HepG2 (cell line): ENCODE measurements around the gene PPP2R2C. TPM values are rescaled to one million over a fixed set of nuclear protein-coding genes. Genes with fewer than 3 reads are reported as not detected.

Experiments used
- ATAC-seq: fragments of 200-7000 bp; cut with Tn5 transposase; 3 replicates; pipeline ENCODE4 v1.9.1; 2020; ENCODE audit warnings: mild to moderate bottlenecking, moderate library complexity
- BruUV-seq: library from RNA; stranded (reverse); fragments of 400-500 nt; replicated peaks from 2 replicates; lab custom pipeline; 2021; lab: Mats Ljungman, UMichigan
- CTCF ChIA-PET: fragments of 300-600 bp; formaldehyde crosslinking; extraction: SDS; loops from one replicate; lab custom pipeline; 2021; ENCODE audit warnings: low total read pairs, inconsistent platforms, low intra/inter-chr PET ratio; lab: Yijun Ruan, JAX
- POLR2A ChIA-PET: fragments of 350-600 bp; sonication (Branson Sonifier 250); formaldehyde crosslinking; loops from one replicate; lab custom pipeline; 2020; ENCODE audit warnings: antibody characterized with exemption, inconsistent platforms; lab: Yijun Ruan, JAX
- DNase-seq: peaks from one replicate; pipeline ENCODE4 v3.0.0-alpha.2; 2015; ENCODE audit warnings: low spot score
- FAIRE-seq: peaks from 3 replicates; lab custom pipeline; 2011; peaks lifted over from hg19 to GRCh38; lab: Jason Lieb, UNC
- H2AFZ ChIP-seq: one replicate; pipeline ENCODE4 v1.6.1; 2011; ENCODE audit warnings: low read length, inconsistent platforms
- H3K27ac ChIP-seq: fragments of 300-600 bp; 3 replicates; pipeline ENCODE4 v1.8.0; 2011; ENCODE audit warnings: mixed run types, mild to moderate bottlenecking, mixed read lengths, low read length, inconsistent platforms; ENCODE audit not compliant: insufficient read depth; ENCODE audit errors: extremely low read length
- H3K27me3 ChIP-seq, 2 experiments: fragments of 200-600 bp in 1 of 2; 2 replicates in 1 of 2; 3 replicates in 1 of 2; pipeline versions ENCODE4 v1.6.0 to v1.8.0; 2011; ENCODE audit warnings: low read length in 2 of 2, mild to moderate bottlenecking in 2 of 2, moderate library complexity in 2 of 2, inconsistent platforms in 1 of 2; ENCODE audit not compliant: insufficient read depth in 2 of 2, control insufficient read depth in 1 of 2
- H3K36me3 ChIP-seq, 2 experiments: fragments of 200-600 bp in 1 of 2; replicated peaks in 1 of 2; 2 replicates in 1 of 2; 3 replicates in 1 of 2; pipeline versions ENCODE4 v1.5.1 to v1.8.0; 2011; ENCODE audit warnings: low read length in 2 of 2, inconsistent platforms in 1 of 2; ENCODE audit not compliant: insufficient read depth in 2 of 2, control insufficient read depth in 1 of 2
- H3K4me1 ChIP-seq: 2 replicates; pipeline ENCODE4 v1.5.1; 2012; ENCODE audit warnings: low read length, inconsistent platforms; ENCODE audit not compliant: insufficient read depth
- H3K4me2 ChIP-seq: 2 replicates; pipeline ENCODE4 v1.6.0; 2011; ENCODE audit warnings: low read depth, low read length, inconsistent platforms
- H3K4me3 ChIP-seq, 3 experiments: fragments of 200-600 bp in 1 of 3; sonication (generic), shearing (Covaris generic) in 1 of 3; replicated peaks in 1 of 3; 2 replicates each; pipeline ENCODE4 v1.5.1; 2011 to 2016; ENCODE audit warnings: low read length in 3 of 3, inconsistent platforms in 2 of 3, low read depth in 2 of 3, mild to moderate bottlenecking in 2 of 3, control low read depth in 1 of 3, mixed read lengths in 1 of 3; ENCODE audit not compliant: insufficient read depth in 1 of 3
- H3K79me2 ChIP-seq: one replicate; pipeline ENCODE4 v1.6.1; 2011; ENCODE audit warnings: low read length, inconsistent platforms; ENCODE audit not compliant: insufficient read depth
- H3K9ac ChIP-seq: 2 replicates; pipeline ENCODE4 v1.6.0; 2011; ENCODE audit warnings: mild to moderate bottlenecking, low read depth, low read length, inconsistent platforms; ENCODE audit not compliant: insufficient read depth
- H3K9me3 ChIP-seq: 2 replicates; pipeline ENCODE4 v1.5.1; 2012; ENCODE audit warnings: mild to moderate bottlenecking, low read length
- H4K20me1 ChIP-seq: 2 replicates; pipeline ENCODE4 v1.6.0; 2011; ENCODE audit warnings: inconsistent platforms, mild to moderate bottlenecking, low read length, moderate library complexity; ENCODE audit not compliant: insufficient read depth
- ASH2L ChIP-seq: fragments of 300-600, 200-600 bp; sonication (generic); IDR thresholded peaks from 2 replicates; pipeline ENCODE4 v1.7.0; 2017; ENCODE audit warnings: low read depth, mild to moderate bottlenecking, moderate library complexity, mixed read lengths, low read length; ENCODE audit not compliant: insufficient read length
- ATF6 ChIP-seq: sonication (generic); formaldehyde crosslinking; conservative IDR thresholded peaks from 2 replicates; pipeline ENCODE4 v1.4.0; 2020; ENCODE audit warnings: missing genetic modification reagents
- DNMT3B ChIP-seq: conservative IDR thresholded peaks from 2 replicates; pipeline ENCODE4 v1.6.1; 2016; ENCODE audit warnings: missing biosample characterization, control low read depth
- EED ChIP-seq: sonication (generic); formaldehyde crosslinking; IDR thresholded peaks from 2 replicates; pipeline ENCODE4 v1.5.0; 2020; ENCODE audit warnings: mild to moderate bottlenecking, missing genetic modification reagents
- TEAD2 ChIP-seq: sonication (generic); formaldehyde crosslinking; IDR thresholded peaks from 2 replicates; pipeline ENCODE4 v1.9.0; 2021; ENCODE audit warnings: missing genetic modification reagents
- WGBS: methylation state at CpG from one replicate; pipeline ENCODE4 v1.1.6; 2017; ENCODE audit warnings: low lambda C conversion rate; 5-methylcytosine and 5-hydroxymethylcytosine counted together
- in situ Hi-C: cut with HindIII; loops from 2 replicates; pipeline ENCODE4 v1.10.0; 2017; ENCODE audit warnings: low pct_unique_long_range_greater_than_20kb; ENCODE audit not compliant: extremely low pct_ligation_motif_present
- intact Hi-C: fragments of 100-400 bp; cut with micrococcal nuclease; formaldehyde crosslinking; loops from one replicate; pipeline ENCODE4 v1.10.0; 2022; ENCODE audit not compliant: unreplicated experiment
- polyA plus RNA-seq, 8 experiments: library from polyadenylated mRNA; depleted of rRNA in 3 of 8; stranded (reverse) in 7 of 8; unstranded in 1 of 8; fragments of >200 nt; fragmentation: Illumina TruSeq in 4 of 8; extraction: Trizol in 4 of 8; gene quantifications; 2 replicates each; pipeline versions ENCODE4 v1.2.1 to v1.2.3, GENCODE V29; 2011 to 2016; ENCODE audit warnings: low read depth in 4 of 8, missing spikeins in 1 of 8, mixed read lengths in 1 of 8; ENCODE audit not compliant: insufficient read depth in 1 of 8
- total RNA-seq, 5 experiments: library from RNA; depleted of rRNA; stranded (reverse); fragments of >200 nt; fragmentation: Illumina TruSeq; extraction: Trizol; gene quantifications; 2 replicates each; pipeline ENCODE4 v1.2.3, GENCODE V29; 2016; ENCODE audit warnings: low read depth in 1 of 5
- TF ChIP-seq, protein P1 (sequence below): sonication (generic); formaldehyde crosslinking; IDR thresholded peaks from 2 replicates; pipeline ENCODE4 v1.5.0; 2020; ENCODE audit warnings: mild to moderate bottlenecking, missing genetic modification reagents

PPP2R2C gene
- total and polyA plus RNA-seq, 2 of the 13 experiments (the other 11 are each of a cell fraction or from before 2014, with no cell fraction given), result 0.60 to 8.6 TPM

- no peak for TF ChIP-seq ATF6
- no peak for TF ChIP-seq DNMT3B (CRISPR knock-in tag)
- TF ChIP-seq ASH2L, result no peak
These were observed 80.0 kb downstream of the PPP2R2C start (continued) for GRCh38 chr4:6392407-6392806.

- no peak for TF ChIP-seq TEAD2 (CRISPR knock-in tag)
- TF ChIP-seq, protein P1, sequence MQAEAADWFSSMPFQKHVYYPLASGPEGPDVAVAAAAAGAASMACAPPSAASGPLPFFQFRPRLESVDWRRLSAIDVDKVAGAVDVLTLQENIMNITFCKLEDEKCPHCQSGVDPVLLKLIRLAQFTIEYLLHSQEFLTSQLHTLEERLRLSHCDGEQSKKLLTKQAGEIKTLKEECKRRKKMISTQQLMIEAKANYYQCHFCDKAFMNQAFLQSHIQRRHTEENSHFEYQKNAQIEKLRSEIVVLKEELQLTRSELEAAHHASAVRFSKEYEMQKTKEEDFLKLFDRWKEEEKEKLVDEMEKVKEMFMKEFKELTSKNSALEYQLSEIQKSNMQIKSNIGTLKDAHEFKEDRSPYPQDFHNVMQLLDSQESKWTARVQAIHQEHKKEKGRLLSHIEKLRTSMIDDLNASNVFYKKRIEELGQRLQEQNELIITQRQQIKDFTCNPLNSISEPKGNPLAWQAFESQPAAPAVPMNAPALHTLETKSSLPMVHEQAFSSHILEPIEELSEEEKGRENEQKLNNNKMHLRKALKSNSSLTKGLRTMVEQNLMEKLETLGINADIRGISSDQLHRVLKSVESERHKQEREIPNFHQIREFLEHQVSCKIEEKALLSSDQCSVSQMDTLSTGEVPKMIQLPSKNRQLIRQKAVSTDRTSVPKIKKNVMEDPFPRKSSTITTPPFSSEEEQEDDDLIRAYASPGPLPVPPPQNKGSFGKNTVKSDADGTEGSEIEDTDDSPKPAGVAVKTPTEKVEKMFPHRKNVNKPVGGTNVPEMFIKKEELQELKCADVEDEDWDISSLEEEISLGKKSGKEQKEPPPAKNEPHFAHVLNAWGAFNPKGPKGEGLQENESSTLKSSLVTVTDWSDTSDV (CRISPR knock-in tag), result no peak
- no peak for TF ChIP-seq EED
- ATAC-seq (no peak), FAIRE-seq (no peak), DNase-seq (no peak)
- no peak overlapping the region for H2AFZ ChIP-seq
- no TSS peak for BruUV-seq
- H3K4me2 ChIP-seq, result no peak overlapping the region
- H4K20me1 ChIP-seq, result no peaks in the 10 kb centered on the region
- 4% methylated on average over 9 of the region's 9 CpGs for WGBS
- H3K36me3 ChIP-seq, result no peaks in the 10 kb centered on the region
- in situ Hi-C loops, result no loop called here
- POLR2A ChIA-PET, result no interaction called here
- H3K27me3 ChIP-seq, result peaks cover 3 to 68% of the 10 kb centered on the region in 2 experiments; a peak in 4 of 5 replicates
- no peak overlapping the region for H3K4me3 ChIP-seq
- H3K79me2 ChIP-seq, result no peaks in the 10 kb centered on the region
- no peak overlapping the region for H3K27ac ChIP-seq
- CTCF ChIA-PET, result no interaction called here
- H3K4me1 ChIP-seq, result peaks cover 8% of the 10 kb centered on the region
- intact Hi-C loops, result no loop called here
- no peak overlapping the region for H3K9ac ChIP-seq
- H3K9me3 ChIP-seq, result no peaks in the 10 kb centered on the region
These were observed 80.6 kb downstream of the PPP2R2C start for GRCh38 chr4:6391852-6392188.
